SH-SY5Y (cell line): Measurements from ENCODE around the gene SAP30BP.

ENCODE experiments used
- GATA2 ChIP-seq: IDR thresholded peaks from 2 replicates; pipeline ENCODE4 v1.6.1; 2011; ENCODE audit warnings: mild to moderate bottlenecking, low read depth, low read length
- GATA3 ChIP-seq: IDR thresholded peaks from 2 replicates; pipeline ENCODE4 v1.6.1; 2011; ENCODE audit warnings: low read depth, mild to moderate bottlenecking, low read length, moderate library complexity

DNA sequence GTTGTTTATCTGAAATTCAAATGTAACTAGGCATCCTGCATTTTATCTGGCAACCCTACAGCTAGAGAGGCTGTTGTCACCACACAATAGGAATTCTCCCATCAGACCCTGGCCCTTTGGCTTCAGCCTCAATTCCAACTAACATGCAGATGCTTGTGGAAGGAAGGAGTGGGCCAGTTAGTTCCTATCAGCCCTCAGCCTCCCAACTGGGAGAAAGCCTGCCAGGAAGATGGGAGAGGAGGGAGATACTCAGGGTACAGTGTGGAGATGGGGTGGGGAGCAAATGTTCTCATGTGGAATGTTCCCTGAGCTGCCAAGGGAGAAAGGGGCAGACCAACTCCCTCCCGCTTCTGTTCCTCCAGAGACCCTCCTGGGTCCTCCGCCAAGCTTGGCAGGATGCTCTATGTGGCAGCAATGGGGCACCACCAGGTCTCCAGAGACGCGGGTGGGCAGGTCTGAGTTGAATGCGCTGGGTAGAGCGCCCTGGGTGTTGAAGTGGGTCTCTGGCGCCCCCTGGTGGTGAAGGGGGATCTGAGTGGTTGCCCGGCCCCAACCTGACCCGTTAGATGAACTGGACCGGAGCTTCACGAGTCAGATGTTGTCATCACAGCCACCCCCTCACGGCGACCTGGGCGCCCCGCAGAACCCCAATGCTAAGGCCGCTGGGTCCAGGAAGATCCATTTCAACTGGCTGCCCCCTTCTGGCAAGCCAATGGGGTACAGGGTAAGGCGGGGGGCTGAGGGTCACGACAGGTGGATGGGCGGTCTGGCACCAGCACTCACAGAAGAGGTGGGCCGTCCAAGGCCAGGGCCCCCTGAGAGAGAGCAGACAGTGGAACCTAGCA is 82.6 kb downstream of the SAP30BP start:
- TF ChIP-seq GATA3 (no peak), GATA2 (no peak)
